ENCODE results near the gene SIGLEC11.

DNA sequence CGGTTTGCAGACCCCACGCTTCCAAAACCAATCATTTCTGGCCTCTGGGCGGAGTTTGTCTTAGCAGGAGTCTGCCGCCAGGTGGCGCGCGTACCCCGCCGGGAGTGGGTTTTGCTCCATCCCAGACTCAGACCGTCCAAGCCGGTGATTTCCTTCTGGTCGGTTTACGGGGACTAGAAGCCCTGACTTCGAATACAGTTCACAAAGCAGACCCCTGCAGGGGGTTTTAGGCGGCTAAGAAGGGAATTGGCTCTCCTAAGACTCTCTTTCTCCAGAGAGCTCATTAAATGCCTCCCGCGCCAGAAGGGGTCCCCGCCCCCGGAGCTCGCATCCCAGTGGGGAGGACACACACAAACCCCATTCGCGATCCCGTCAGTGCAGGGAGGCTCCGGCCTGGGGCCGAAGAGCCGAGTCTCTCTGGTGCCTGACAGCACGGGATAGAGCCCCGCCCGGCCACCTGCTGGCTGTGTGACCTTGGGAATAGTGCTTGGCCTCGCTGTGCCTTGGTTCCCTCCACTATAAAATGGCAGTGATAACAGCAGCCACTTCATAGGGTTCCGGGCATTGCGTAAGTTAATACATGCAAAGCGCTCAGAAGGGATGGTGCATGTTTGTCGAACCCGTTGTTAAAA is 23.1 kb downstream of the SIGLEC11 start:
- no peak for TF ChIP-seq EP300 (IDR thresholded peaks at IDR 0.05)
- TF ChIP-seq, protein P1, sequence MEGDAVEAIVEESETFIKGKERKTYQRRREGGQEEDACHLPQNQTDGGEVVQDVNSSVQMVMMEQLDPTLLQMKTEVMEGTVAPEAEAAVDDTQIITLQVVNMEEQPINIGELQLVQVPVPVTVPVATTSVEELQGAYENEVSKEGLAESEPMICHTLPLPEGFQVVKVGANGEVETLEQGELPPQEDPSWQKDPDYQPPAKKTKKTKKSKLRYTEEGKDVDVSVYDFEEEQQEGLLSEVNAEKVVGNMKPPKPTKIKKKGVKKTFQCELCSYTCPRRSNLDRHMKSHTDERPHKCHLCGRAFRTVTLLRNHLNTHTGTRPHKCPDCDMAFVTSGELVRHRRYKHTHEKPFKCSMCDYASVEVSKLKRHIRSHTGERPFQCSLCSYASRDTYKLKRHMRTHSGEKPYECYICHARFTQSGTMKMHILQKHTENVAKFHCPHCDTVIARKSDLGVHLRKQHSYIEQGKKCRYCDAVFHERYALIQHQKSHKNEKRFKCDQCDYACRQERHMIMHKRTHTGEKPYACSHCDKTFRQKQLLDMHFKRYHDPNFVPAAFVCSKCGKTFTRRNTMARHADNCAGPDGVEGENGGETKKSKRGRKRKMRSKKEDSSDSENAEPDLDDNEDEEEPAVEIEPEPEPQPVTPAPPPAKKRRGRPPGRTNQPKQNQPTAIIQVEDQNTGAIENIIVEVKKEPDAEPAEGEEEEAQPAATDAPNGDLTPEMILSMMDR (IDR thresholded peaks at IDR 0.05): peak; percentile 93 to 97 (median 95)
- TF ChIP-seq POLR2A (IDR thresholded peaks at IDR 0.05): no peak
